Measurements from ENCODE around the gene CDC14B.
A peak's percentile ranks its signal among the peaks of the same experiment; 100 is the strongest.
"Not testable (repeated sequence)": the region's sequence is repeated elsewhere in the genome, so short reads cannot be mapped to it uniquely, and the experiment has no call there.

The CDC14B gene

DNA sequence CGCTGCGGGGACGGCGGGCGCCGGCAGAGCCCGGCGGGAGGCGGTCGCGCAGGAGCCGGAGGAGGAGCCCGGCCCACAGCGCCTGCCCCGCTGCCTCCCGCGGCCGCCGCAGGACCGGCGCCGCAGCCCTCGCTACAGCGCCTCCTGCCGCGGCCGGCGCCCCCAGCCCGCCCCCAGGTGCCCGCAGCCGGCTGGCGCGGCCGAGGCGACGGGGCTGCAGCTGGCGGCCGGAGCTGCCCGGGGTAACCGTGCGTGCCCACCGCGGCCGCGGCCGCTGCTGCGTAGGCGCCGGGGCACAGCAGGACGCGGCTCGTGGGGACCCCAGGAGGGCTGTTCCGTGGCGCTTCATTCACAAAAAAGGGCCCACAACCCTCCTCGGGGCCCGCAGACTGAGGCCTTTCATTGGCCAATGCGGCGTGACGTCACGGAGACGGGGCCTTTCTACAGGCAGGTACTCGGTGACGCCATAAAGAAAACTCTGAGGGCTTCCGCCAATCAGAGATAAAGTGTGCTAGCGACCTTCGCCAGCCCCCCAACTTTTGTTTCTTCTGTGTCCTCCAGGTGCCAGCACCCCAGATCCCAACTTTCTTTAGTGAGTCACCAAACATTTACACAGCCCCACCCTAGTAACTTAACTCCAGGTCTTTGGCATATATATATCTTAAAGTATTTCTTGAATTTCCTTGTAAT, at the start of gene CDC14B:
CDC14B (minus strand) TSS at position 353 of the 690 bp plus-strand sequence. CDS start 465 bp downstream, outside the sequence.
- H3K27me3 Mint-ChIP-seq = peaks cover 54% of the 10 kb centered on the region

GRCh38 chr9:96668868-96669534, 49.4 kb upstream of the CDC14B start:
- no peaks in the 10 kb centered on the region for H3K27me3 Mint-ChIP-seq
- no peaks in the 10 kb centered on the region for H3K4me1 Mint-ChIP-seq (ENCODE audit: low read depth)

More for the DNA sequence above, at the start of gene CDC14B:
- Mint-ChIP-seq H3K4me1 (ENCODE audit: low read depth) (peaks cover 19% of the 10 kb centered on the region), H3K9me3 (no peaks in the 10 kb centered on the region), H3K27ac (no peak within 1 kb of the TSS), H3K4me3 (peak within 1 kb of the TSS; percentile 68), H3K36me3 (ENCODE audit: low read depth) (no peaks in the 10 kb centered on the region)

GRCh38 chr9:96667363-96667728, 47.7 kb upstream of the CDC14B start:
- Mint-ChIP-seq H3K27me3 (peaks cover 6% of the 10 kb centered on the region), H3K36me3 (ENCODE audit: low read depth) (no peaks in the 10 kb centered on the region), H3K9me3 (no peaks in the 10 kb centered on the region), H3K27ac (no peak overlapping the region), H3K4me1 (ENCODE audit: low read depth) (no peaks in the 10 kb centered on the region), H3K4me3 (no peak overlapping the region)

More at GRCh38 chr9:96668868-96669534, 49.4 kb upstream of the CDC14B start:
- no peaks in the 10 kb centered on the region for H3K36me3 Mint-ChIP-seq (ENCODE audit: low read depth)
- H3K9me3 Mint-ChIP-seq = no peaks in the 10 kb centered on the region
- H3K27ac Mint-ChIP-seq = no peak overlapping the region
- no peak overlapping the region for H3K4me3 Mint-ChIP-seq

DNA sequence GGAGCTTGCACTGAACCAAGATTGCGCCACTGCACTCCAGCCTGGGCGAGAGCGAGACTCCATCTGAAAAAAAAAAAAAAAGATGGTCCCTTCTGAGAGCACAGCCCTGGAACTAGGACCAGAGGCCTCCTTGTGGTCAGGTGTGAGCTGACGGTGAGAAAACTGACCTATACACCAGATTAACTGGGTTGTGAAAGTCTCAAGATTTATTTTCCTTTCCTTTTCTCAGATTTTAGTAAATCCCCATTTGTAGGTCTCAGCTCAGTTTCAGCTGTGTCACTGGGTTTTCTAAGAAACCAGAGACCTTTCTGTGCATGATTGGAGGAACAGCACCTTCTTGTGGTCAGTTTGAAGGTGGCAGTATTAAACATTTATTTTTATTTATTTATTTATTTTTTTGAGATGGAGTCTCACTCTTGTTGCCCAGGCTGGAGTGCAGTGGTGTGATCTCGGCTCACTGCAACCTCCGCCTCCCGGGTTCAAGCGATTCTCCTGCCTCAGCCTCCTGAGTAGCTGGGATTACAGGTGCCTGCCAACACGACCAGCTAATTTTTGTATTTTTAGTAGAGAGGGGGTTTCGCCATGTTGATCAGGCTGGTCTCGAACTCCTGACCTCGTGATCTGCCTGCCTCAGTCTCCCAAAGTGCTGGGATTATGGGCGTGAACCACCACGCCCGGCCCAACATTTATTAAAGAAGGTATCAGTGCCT, 47.2 kb upstream of the CDC14B start:
- not testable (repeated sequence) for H3K27ac Mint-ChIP-seq; H3K4me3 Mint-ChIP-seq; H3K27me3 Mint-ChIP-seq; H3K9me3 Mint-ChIP-seq; H3K4me1 Mint-ChIP-seq (ENCODE audit: low read depth); H3K36me3 Mint-ChIP-seq (ENCODE audit: low read depth)

GRCh38 chr9:96665789-96666188, 46.1 kb upstream of the CDC14B start:
- H3K4me3 Mint-ChIP-seq = no peak overlapping the region
- no peaks in the 10 kb centered on the region for H3K4me1 Mint-ChIP-seq (ENCODE audit: low read depth)
- peaks cover 9% of the 10 kb centered on the region for H3K27me3 Mint-ChIP-seq
- H3K36me3 Mint-ChIP-seq (ENCODE audit: low read depth) = no peaks in the 10 kb centered on the region
- no peak overlapping the region for H3K27ac Mint-ChIP-seq
- no peaks in the 10 kb centered on the region for H3K9me3 Mint-ChIP-seq

GRCh38 chr9:96663506-96664120, 44.0 kb upstream of the CDC14B start:
- H3K27me3 Mint-ChIP-seq = peaks cover 9% of the 10 kb centered on the region
- H3K27ac Mint-ChIP-seq = no peak overlapping the region
- H3K9me3 Mint-ChIP-seq = no peaks in the 10 kb centered on the region
- H3K4me3 Mint-ChIP-seq = no peak overlapping the region
- H3K36me3 Mint-ChIP-seq (ENCODE audit: low read depth) = no peaks in the 10 kb centered on the region
- H3K4me1 Mint-ChIP-seq (ENCODE audit: low read depth) = no peaks in the 10 kb centered on the region

DNA sequence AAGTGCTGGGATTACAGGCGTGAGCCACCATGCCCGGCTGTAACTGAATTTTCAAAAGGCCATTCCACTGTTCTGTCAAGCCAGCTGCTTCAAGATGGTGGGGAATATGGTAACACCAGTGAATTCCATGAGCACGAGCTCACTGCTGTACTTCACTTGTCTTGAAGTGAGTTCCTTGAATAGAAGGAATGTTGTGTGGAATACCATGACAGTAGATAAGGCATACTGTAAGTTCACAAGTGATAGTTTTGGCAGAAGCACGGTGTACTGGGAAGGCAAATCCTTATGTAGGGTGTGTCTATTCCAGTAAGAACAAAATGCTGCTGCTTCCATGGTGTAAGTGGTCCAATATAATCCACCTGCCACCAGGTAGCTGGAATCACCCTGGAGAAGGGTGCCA, 42.1 kb upstream of the CDC14B start:
- H3K4me3 Mint-ChIP-seq = no peak overlapping the region

DNA sequence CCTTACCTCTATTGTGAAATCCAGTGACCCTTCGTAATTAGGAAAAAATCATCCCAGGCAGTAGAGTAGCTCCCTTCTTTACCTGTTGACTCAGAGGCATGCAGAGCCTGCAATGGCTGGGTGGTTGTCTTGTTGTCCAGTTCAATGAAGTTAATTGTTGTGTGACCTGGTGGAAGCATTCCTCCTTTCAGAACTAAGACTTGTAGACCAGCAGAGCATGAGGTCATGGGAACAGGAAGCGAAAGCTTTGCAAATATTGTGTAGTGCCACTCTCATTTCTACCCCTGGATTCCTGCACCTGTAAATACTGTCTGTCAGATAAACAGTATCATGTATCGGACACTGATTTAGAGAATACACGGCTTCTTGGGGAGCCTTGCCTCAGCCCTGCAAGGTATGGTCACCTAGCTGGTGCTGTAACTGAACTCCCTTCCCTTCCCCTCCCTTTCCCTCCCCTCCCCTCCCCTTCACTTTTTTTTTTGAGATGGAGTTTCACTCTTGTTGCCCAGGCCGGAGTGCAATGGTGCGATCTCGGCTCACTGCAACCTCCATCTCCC, 41.1 kb upstream of the CDC14B start:
- Mint-ChIP-seq H3K4me1 (ENCODE audit: low read depth) (peaks cover 6% of the 10 kb centered on the region), H3K9me3 (no peaks in the 10 kb centered on the region), H3K27me3 (peaks cover 9% of the 10 kb centered on the region), H3K36me3 (ENCODE audit: low read depth) (no peaks in the 10 kb centered on the region), H3K4me3 (no peak overlapping the region), H3K27ac (no peak overlapping the region)

More for the DNA sequence above, 42.1 kb upstream of the CDC14B start:
- H3K27ac Mint-ChIP-seq = no peak overlapping the region
- H3K4me1 Mint-ChIP-seq (ENCODE audit: low read depth) = no peaks in the 10 kb centered on the region
- no peaks in the 10 kb centered on the region for H3K36me3 Mint-ChIP-seq (ENCODE audit: low read depth)
- no peaks in the 10 kb centered on the region for H3K9me3 Mint-ChIP-seq
- peaks cover 9% of the 10 kb centered on the region for H3K27me3 Mint-ChIP-seq

- H3K27me3 Mint-ChIP-seq = no peaks in the 10 kb centered on the region
- H3K9me3 Mint-ChIP-seq = no peaks in the 10 kb centered on the region
- H3K4me3 Mint-ChIP-seq = peak within 1 kb of the TSS; percentile 87
Observed at GRCh38 chr9:96655198-96655851, 35.7 kb upstream of the CDC14B start, which contains the start of gene PRXL2C. Gene PRXL2C, minus strand, starts transcription at chr9:96655317. Its CDS starts 36 bp downstream, at chr9:96655281.

DNA sequence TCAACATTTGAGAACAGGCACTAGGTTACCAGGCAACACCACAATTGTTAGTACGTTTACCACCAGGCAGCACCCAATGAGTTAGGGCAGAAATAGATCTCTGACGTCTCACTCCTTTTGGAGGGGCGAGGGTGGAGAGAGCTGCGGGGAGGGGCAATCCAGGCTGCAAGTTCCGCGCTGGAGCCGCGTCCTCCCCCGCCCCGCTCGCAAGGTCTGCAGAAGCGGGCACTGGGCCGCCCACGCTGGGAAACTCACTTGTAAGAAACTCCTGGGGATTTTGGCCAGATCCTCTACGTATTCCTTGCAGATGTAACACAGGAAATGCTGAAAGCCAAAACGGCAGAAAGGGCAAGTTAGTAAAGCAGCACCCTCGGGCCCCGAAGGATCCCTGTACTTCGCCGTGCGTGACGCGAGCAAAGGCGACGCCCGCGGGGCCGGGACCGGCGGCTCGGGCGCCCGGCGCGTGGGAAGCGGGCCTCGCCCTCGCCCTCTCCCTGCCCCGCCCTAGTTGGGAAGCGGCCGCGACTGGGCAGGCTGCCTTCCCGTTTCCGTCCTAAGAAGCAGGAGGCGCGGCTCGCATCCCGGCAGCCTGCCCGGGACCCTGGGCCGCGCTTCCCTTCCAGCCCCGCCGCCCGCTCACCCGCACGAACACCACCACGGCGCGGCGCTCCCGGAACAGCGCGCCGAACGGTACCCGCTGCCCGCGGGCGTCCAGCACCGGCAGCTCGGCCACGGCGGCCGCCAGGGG, 35.0 kb upstream of the CDC14B start:
- H3K36me3 Mint-ChIP-seq (ENCODE audit: low read depth) = peaks cover 2% of the 10 kb centered on the region
- peak overlapping the region; percentile 87 for H3K4me3 Mint-ChIP-seq
- H3K4me1 Mint-ChIP-seq (ENCODE audit: low read depth) = peaks cover 19% of the 10 kb centered on the region
- H3K27ac Mint-ChIP-seq = peak overlapping the region; percentile 92
- H3K9me3 Mint-ChIP-seq = no peaks in the 10 kb centered on the region
- H3K27me3 Mint-ChIP-seq = no peaks in the 10 kb centered on the region

More at GRCh38 chr9:96655198-96655851, 35.7 kb upstream of the CDC14B start, which contains the start of gene PRXL2C:
- H3K27ac Mint-ChIP-seq = peak within 1 kb of the TSS; percentile 92
- H3K36me3 Mint-ChIP-seq (ENCODE audit: low read depth) = no peaks in the 10 kb centered on the region
- H3K4me1 Mint-ChIP-seq (ENCODE audit: low read depth) = peaks cover 19% of the 10 kb centered on the region

GRCh38 chr9:96651626-96652025, 32.0 kb upstream of the CDC14B start:
- Mint-ChIP-seq H3K36me3 (ENCODE audit: low read depth) (peaks cover 10% of the 10 kb centered on the region), H3K4me3 (no peak overlapping the region)

GRCh38 chr9:96649620-96650324, 30.1 kb upstream of the CDC14B start:
- H3K27me3 Mint-ChIP-seq = no peaks in the 10 kb centered on the region
- no peak overlapping the region for H3K27ac Mint-ChIP-seq
- H3K36me3 Mint-ChIP-seq (ENCODE audit: low read depth) = peaks cover 20% of the 10 kb centered on the region
- peaks cover 6% of the 10 kb centered on the region for H3K4me1 Mint-ChIP-seq (ENCODE audit: low read depth)
- H3K4me3 Mint-ChIP-seq = no peak overlapping the region
- no peaks in the 10 kb centered on the region for H3K9me3 Mint-ChIP-seq

More at GRCh38 chr9:96651626-96652025, 32.0 kb upstream of the CDC14B start:
- H3K27me3 Mint-ChIP-seq = no peaks in the 10 kb centered on the region
- H3K27ac Mint-ChIP-seq = no peak overlapping the region
- H3K4me1 Mint-ChIP-seq (ENCODE audit: low read depth) = peaks cover 19% of the 10 kb centered on the region
- H3K9me3 Mint-ChIP-seq = no peaks in the 10 kb centered on the region
